GM10248 (cell line): ENCODE measurements around the gene LEMD1.

Source experiments
- CTCF ChIA-PET: fragments of 300-600 bp; sonication (Branson Sonifier 250); formaldehyde crosslinking; extraction: SDS; loops from one replicate; lab custom pipeline; 2021; ENCODE audit warnings: antibody characterized with exemption; lab: Yijun Ruan, JAX
- POLR2A ChIA-PET: fragments of 350-650 bp; sonication (Branson Sonifier 250); formaldehyde crosslinking; extraction: SDS; loops from one replicate; lab custom pipeline; 2020; ENCODE audit warnings: antibody characterized with exemption; lab: Yijun Ruan, JAX
- DNase-seq: peaks from one replicate; pipeline ENCODE4 v3.0.0; 2012; ENCODE audit errors: extremely low spot score
- CTCF ChIP-seq: IDR thresholded peaks from 2 replicates; pipeline ENCODE4 v1.5.1; 2012; ENCODE audit warnings: mild to moderate bottlenecking, low read depth; ENCODE audit errors: extremely low read depth, missing control alignments, control extremely low read depth

Gene LEMD1

GRCh38 chr1:205424901-205425600 lies 3.2 kb upstream of the LEMD1 start:
- ChIA-PET CTCF (interaction anchor here (0.6 to 2.8 kb wide), 6 partner anchors 28 to 63 kb away, joined by 3 to 17 read pairs (median 3); no protein-coding TSS in a partner anchor), POLR2A (no interaction called here)
- TF ChIP-seq CTCF = no peak
- no peak for DNase-seq

GRCh38 chr1:205423814-205424399 lies 2.1 kb upstream of the LEMD1 start:
- POLR2A ChIA-PET = no interaction called here
- no peak for TF ChIP-seq CTCF
- DNase-seq = no peak
- CTCF ChIA-PET = interaction anchor here (0.7 to 2.8 kb wide), 5 partner anchors 12 to 61 kb away, joined by 3 to 17 read pairs (median 3); no protein-coding TSS in a partner anchor

- ChIA-PET CTCF (interaction anchor here (0.7 to 1.6 kb wide), 2 partner anchors 13 to 31 kb away, joined by 3 read pairs; no protein-coding TSS in a partner anchor), POLR2A (no interaction called here)
- TF ChIP-seq CTCF = no peak
- DNase-seq = no peak
Observed at GRCh38 chr1:205422993-205423642, 1.3 kb upstream of the LEMD1 start.

GRCh38 chr1:205420938-205421337 lies 918 bp downstream of the LEMD1 start:
- ChIA-PET POLR2A (no interaction called here), CTCF (interaction anchor here (0.7 to 3.3 kb wide), 3 partner anchors 9 to 64 kb away, joined by 3 to 11 read pairs (median 5); no protein-coding TSS in a partner anchor)
- DNase-seq = no peak
- TF ChIP-seq CTCF = no peak

GRCh38 chr1:205417870-205418635 lies 3.8 kb downstream of the LEMD1 start:
- ChIA-PET CTCF (interaction anchor here (1.3 kb wide), 1 partner anchor 64 kb away, joined by 5 read pairs; no protein-coding TSS in a partner anchor), POLR2A (no interaction called here)
- no peak for DNase-seq
- no peak for TF ChIP-seq CTCF
